Erythroblast (primary cell): ENCODE data around the gene B3GALNT2.

Experiments
- GATA1 ChIP-seq: IDR thresholded peaks from 2 replicates; pipeline ENCODE4 v1.6.1; 2011; ENCODE audit warnings: low read depth, mild to moderate bottlenecking, control low read depth, low read length, moderate library complexity
- POLR2A ChIP-seq: IDR thresholded peaks from 2 replicates; pipeline ENCODE4 v1.6.1; 2011; ENCODE audit warnings: mild to moderate bottlenecking, low read length

- TF ChIP-seq POLR2A: no peak
- no peak for TF ChIP-seq GATA1
These were observed 96.8 kb downstream of the B3GALNT2 start for GRCh38 chr1:235407419-235407818.
